OCI-LY1 (cell line): ENCODE measurements around the gene ATP13A2.

Source experiments
- EZH2 ChIP-seq: fragments of 200-600 bp; sonication (generic), shearing (Covaris generic); IDR thresholded peaks from 2 replicates; pipeline ENCODE4 v1.8.0; 2017; ENCODE audit warnings: borderline replicate concordance, mixed run types, mild to moderate bottlenecking, antibody characterized with exemption, low read length, moderate library complexity, mixed read lengths
- TF ChIP-seq, protein P1 (sequence below): fragments of 200-600 bp; sonication (generic), shearing (Covaris generic); IDR thresholded peaks from 2 replicates; pipeline ENCODE4 v1.5.1; 2017; ENCODE audit warnings: mild to moderate bottlenecking, antibody characterized with exemption, low read length, moderate library complexity, mixed read lengths

DNA sequence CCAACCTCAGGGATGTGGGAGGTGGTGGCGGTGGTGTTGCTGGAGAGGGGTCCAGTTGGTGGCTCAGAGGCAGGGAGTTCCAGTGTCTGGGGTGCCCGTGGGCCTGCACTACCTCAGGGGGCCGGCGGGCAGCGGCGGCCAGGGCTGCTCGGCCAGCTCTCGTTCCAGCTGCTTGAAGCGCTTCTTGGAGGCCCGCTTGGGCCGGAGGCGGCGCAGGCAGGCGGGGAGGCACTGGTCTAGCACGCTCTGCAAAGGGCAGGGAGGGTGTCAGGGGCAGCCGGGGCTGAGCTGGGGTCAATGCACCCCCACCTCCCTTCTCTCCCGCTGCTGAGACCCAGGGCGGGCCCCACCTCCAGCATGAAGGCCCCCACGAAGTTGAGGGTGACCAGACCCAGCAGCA, 25.6 kb downstream of the ATP13A2 start:
- TF ChIP-seq, protein P1, sequence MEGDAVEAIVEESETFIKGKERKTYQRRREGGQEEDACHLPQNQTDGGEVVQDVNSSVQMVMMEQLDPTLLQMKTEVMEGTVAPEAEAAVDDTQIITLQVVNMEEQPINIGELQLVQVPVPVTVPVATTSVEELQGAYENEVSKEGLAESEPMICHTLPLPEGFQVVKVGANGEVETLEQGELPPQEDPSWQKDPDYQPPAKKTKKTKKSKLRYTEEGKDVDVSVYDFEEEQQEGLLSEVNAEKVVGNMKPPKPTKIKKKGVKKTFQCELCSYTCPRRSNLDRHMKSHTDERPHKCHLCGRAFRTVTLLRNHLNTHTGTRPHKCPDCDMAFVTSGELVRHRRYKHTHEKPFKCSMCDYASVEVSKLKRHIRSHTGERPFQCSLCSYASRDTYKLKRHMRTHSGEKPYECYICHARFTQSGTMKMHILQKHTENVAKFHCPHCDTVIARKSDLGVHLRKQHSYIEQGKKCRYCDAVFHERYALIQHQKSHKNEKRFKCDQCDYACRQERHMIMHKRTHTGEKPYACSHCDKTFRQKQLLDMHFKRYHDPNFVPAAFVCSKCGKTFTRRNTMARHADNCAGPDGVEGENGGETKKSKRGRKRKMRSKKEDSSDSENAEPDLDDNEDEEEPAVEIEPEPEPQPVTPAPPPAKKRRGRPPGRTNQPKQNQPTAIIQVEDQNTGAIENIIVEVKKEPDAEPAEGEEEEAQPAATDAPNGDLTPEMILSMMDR, result no peak
- TF ChIP-seq EZH2, result no peak
